Gastroesophageal sphincter (tissue), 4 donors: ENCODE results near the gene CCS. TPM values are rescaled to one million over a fixed set of nuclear protein-coding genes. Genes with fewer than 3 reads are reported as not detected.

Experiments
- ATAC-seq: fragments of 150-250 bp; one replicate; pipeline ENCODE4 v1.9.1; 2016; ENCODE audit warnings: mild to moderate bottlenecking, moderate library complexity
- H3K27ac ChIP-seq, 4 donors: fragments of 200-600 bp; sonication (generic) in 3 of 4; 1 replicate in 3 of 4; 2 replicates in 1 of 4; pipeline ENCODE4 v1.5.1; 2016 to 2019
- H3K27me3 ChIP-seq: fragments of 200-600 bp; sonication (generic); one replicate; pipeline ENCODE4 v1.5.1; 2019
- H3K36me3 ChIP-seq, 2 donors: fragments of 200-600 bp; sonication (generic); one replicate each; pipeline ENCODE4 v1.5.1; 2019; ENCODE audit warnings: control low read depth in 1 of 2
- H3K4me1 ChIP-seq, 3 donors: fragments of 200-600 bp; sonication (generic); 1 replicate in 2 of 3; 2 replicates in 1 of 3; pipeline ENCODE4 v1.5.1; 2016 to 2019; ENCODE audit warnings: control low read depth in 2 of 3
- H3K4me3 ChIP-seq, 2 donors: fragments of 200-600 bp; sonication (generic); one replicate each; pipeline ENCODE4 v1.5.1; 2019; ENCODE audit warnings: mild to moderate bottlenecking in 1 of 2, moderate library complexity in 1 of 2
- H3K9me3 ChIP-seq, 3 donors: fragments of 200-600 bp; sonication (generic); one replicate each; pipeline ENCODE4 v1.5.1; 2017 to 2019; ENCODE audit warnings: control low read depth in 2 of 3
- CTCF ChIP-seq, 4 experiments: fragments of 200-600 bp in 2 of 4; fragments of 450-650 bp in 2 of 4; sonication (generic) in 1 of 4; IDR thresholded peaks; one replicate each; pipeline ENCODE4 v1.5.1; 2017 to 2019; ENCODE audit warnings: antibody characterized with exemption in 4 of 4, mild to moderate bottlenecking in 2 of 4, moderate library complexity in 2 of 4
- EP300 ChIP-seq: sonication (generic); formaldehyde crosslinking; IDR thresholded peaks from one replicate; pipeline ENCODE4 v1.6.1; 2017; ENCODE audit warnings: antibody characterized with exemption, mild to moderate bottlenecking
- POLR2A ChIP-seq, 2 donors: fragments of 450-650 bp; IDR thresholded peaks; one replicate each; pipeline ENCODE4 v1.6.1; 2017; ENCODE audit warnings: antibody characterized with exemption in 2 of 2, mild to moderate bottlenecking in 2 of 2, moderate library complexity in 1 of 2
- POLR2AphosphoS5 ChIP-seq: sonication (generic); formaldehyde crosslinking; IDR thresholded peaks from one replicate; pipeline ENCODE4 v1.6.1; 2017; ENCODE audit warnings: antibody characterized with exemption
- WGBS, 2 donors: methylation state at CpG; one replicate each; pipeline ENCODE4 v1.1.5; 2018; ENCODE audit warnings: low coverage in 1 of 2; 5-methylcytosine and 5-hydroxymethylcytosine counted together
- total RNA-seq, 4 donors: library from RNA; depleted of rRNA; stranded (reverse); fragments of >200 nt; gene quantifications; one replicate each; pipeline ENCODE4 v1.1.0, GENCODE V29; 2016

CCS gene
- total RNA-seq, 4 donors from 2014 or later = 28.1 to 41.7 (median 33.9) TPM

- peak; percentile 26 for ATAC-seq
- H3K9me3 ChIP-seq = no peaks in the 10 kb centered on the region
- peak within 1 kb of the TSS; percentile 84 to 91 for H3K4me3 ChIP-seq
- TF ChIP-seq POLR2AphosphoS5 = no peak
- no peak for TF ChIP-seq CTCF (IDR thresholded peaks at IDR 0.05)
- no peak for TF ChIP-seq EP300
- no peak for TF ChIP-seq POLR2A (IDR thresholded peaks at IDR 0.05)
- H3K27ac ChIP-seq = peak within 1 kb of the TSS; percentile 57 to 87 (median 84)
- 0 to 5% methylated on average over 4 to 7 of the region's 37 CpGs for WGBS, 2 donors
- peaks cover 3 to 58% (median 18%) of the 10 kb centered on the region in 3 donors for H3K4me1 ChIP-seq
- peaks cover 0 to 23% of the 10 kb centered on the region in 2 donors for H3K36me3 ChIP-seq
- H3K27me3 ChIP-seq = no peaks in the 10 kb centered on the region
These were observed 46.5 kb upstream of the CCS start, which contains the start of gene ACTN3 for GRCh38 chr11:66546368-66546965. Gene ACTN3 (plus strand): TSS chr11:66546903. CDS start chr11:66546938, 35 bp downstream.

GRCh38 chr11:66546966-66547661, 45.9 kb upstream of the CCS start:
- ATAC-seq = no peak
- H3K36me3 ChIP-seq = peaks cover 0 to 17% of the 10 kb centered on the region in 2 donors
- peak overlapping the region in 1 of 2 donors; percentile 91 for H3K4me3 ChIP-seq
- H3K4me1 ChIP-seq = peaks cover 3 to 55% (median 18%) of the 10 kb centered on the region in 3 donors
- 20 to 52% methylated on average over 1 to 2 of the region's 18 CpGs for WGBS, 2 donors
- peak overlapping the region in 3 of 4 donors; percentile 84 to 87 (median 84) for H3K27ac ChIP-seq
- H3K9me3 ChIP-seq = no peaks in the 10 kb centered on the region
- TF ChIP-seq POLR2A (IDR thresholded peaks at IDR 0.05) (no peak), CTCF (IDR thresholded peaks at IDR 0.05) (no peak), EP300 (no peak), POLR2AphosphoS5 (no peak)
- H3K27me3 ChIP-seq = no peaks in the 10 kb centered on the region

- no peak overlapping the region for H3K4me3 ChIP-seq
- H3K27ac ChIP-seq = peak overlapping the region in 2 of 4 donors; percentile 84 to 87
- no CpG with 5 or more reads among the region's 5 CpGs for WGBS, 2 donors
- H3K4me1 ChIP-seq = peaks cover 3 to 50% (median 18%) of the 10 kb centered on the region in 3 donors
- peaks cover 0 to 12% of the 10 kb centered on the region in 2 donors for H3K36me3 ChIP-seq
- no peaks in the 10 kb centered on the region for H3K27me3 ChIP-seq
- H3K9me3 ChIP-seq = no peaks in the 10 kb centered on the region
- TF ChIP-seq POLR2AphosphoS5 (no peak), POLR2A (IDR thresholded peaks at IDR 0.05) (no peak), EP300 (no peak), CTCF (IDR thresholded peaks at IDR 0.05) (no peak)
- ATAC-seq = no peak
These were observed 45.3 kb upstream of the CCS start for GRCh38 chr11:66547662-66548009.

GRCh38 chr11:66548041-66548440, 44.9 kb upstream of the CCS start:
- H3K4me1 ChIP-seq = peaks cover 3 to 46% (median 18%) of the 10 kb centered on the region in 3 donors
- 29 to 80% methylated on average over 1 to 8 of the region's 11 CpGs for WGBS, 2 donors
- no peak for ATAC-seq
- no peak for TF ChIP-seq POLR2A (IDR thresholded peaks at IDR 0.05)
- no peak for TF ChIP-seq CTCF (IDR thresholded peaks at IDR 0.05)
- TF ChIP-seq POLR2AphosphoS5 = no peak
- no peak for TF ChIP-seq EP300
- no peaks in the 10 kb centered on the region for H3K27me3 ChIP-seq
- no peaks in the 10 kb centered on the region for H3K9me3 ChIP-seq
- H3K36me3 ChIP-seq = peaks cover 0 to 8% of the 10 kb centered on the region in 2 donors
- H3K4me3 ChIP-seq = no peak overlapping the region
- H3K27ac ChIP-seq = peak overlapping the region in 2 of 4 donors; percentile 84 to 87
